GM18507 (cell line): ENCODE measurements around the gene GBF1.
"Not testable (repeated sequence)": the region's sequence is repeated elsewhere in the genome, so short reads cannot be mapped to it uniquely, and the experiment has no call there.

Experiments used
- DNase-seq: peaks from one replicate; pipeline ENCODE4 v3.0.0; 2011; ENCODE audit warnings: low read depth; ENCODE audit not compliant: insufficient read length; ENCODE audit errors: extremely low spot score
- FAIRE-seq: peaks from 2 replicates; lab custom pipeline; 2011; peaks lifted over from hg19 to GRCh38; lab: Jason Lieb, UNC

GBF1 gene

GRCh38 chr10:102297101-102297500 lies 51.8 kb downstream of the GBF1 start:
- no peak for FAIRE-seq
- DNase-seq, result no peak

DNA sequence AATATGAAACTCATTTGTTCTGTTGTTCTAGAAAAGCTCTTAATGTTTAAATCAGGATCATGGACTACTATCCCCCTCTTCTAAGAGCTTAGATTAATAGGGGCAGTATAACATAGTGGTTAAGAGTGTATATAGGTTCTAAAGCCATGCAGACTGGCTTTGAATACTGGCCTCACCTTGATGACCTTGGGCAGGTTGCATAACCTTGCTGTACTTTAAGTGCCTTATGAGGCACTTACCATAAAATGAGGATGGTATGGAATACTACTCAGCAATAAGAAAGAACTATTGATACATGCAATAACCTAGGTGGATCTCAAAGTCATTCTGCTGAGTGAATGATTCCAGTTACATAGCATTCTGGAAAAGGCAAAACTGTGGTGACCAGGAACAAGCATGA lies 53.6 kb downstream of the GBF1 start:
- DNase-seq (no peak), FAIRE-seq (peak; percentile 59)

- no peak for DNase-seq
- FAIRE-seq, result no peak
Measured at GRCh38 chr10:102299873-102300272, 54.5 kb downstream of the GBF1 start.

- DNase-seq, result no peak
- FAIRE-seq, result no peak
Measured at GRCh38 chr10:102300278-102300843, 55.0 kb downstream of the GBF1 start.

DNA sequence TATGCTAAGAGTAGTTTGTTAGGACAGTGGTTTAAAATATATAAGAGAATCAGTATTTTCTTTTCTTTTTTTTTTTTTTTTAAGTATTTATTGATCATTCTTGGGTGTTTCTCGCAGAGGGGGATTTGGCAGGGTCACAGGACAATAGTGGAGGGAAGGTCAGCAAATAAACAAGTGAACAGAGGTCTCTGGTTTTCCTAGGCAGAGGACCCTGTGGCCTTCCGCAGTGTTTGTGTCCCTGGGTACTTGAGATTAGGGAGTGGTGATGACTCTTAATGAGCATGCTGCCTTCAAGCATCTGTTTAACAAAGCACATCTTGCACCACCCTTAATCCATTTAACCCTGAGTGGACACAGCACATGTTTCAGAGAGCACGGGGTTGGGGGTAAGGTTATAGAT lies 55.6 kb downstream of the GBF1 start:
- not testable (repeated sequence) for FAIRE-seq, DNase-seq

GRCh38 chr10:102301332-102301731 lies 56.0 kb downstream of the GBF1 start:
- not testable (repeated sequence) for FAIRE-seq, DNase-seq

DNA sequence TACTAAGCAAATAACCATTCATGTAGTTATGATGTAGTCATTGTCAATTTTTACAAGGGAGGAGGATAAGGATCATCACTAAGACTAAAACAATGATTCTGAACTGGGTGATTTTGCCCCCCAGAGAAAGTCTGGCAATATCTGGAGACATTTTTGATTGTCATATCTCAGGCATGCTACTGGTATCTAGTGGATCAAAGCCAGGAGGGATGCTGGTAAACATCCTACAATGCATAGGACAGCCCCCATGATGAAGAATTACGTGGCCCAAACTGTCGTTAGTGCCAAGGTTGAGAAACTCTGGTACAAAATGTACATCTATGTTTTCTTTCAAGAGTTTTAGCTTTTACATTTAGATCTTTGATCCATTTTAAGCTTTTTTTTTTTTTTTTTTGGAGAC lies 57.3 kb downstream of the GBF1 start:
- DNase-seq, result no peak
- no peak for FAIRE-seq

DNA sequence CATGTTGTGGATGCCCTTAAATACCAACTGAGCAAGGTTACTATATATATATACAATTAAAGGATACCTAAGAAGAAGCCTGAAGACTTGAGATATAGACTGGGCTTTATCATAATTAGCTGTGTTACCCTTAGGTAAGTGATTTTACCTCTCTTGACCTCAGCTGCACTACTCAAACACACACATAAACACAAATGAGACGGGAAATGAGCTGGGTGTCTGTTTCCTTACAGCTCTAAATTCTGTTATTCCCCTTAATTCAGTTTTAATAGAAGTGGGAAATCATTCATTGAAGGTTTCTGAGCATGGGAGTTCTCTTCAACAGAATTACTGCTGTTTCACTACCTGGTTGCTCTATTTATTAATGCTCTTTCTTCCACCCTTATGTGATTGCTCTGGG lies 60.7 kb downstream of the GBF1 start:
- no peak for FAIRE-seq
- DNase-seq, result no peak

DNA sequence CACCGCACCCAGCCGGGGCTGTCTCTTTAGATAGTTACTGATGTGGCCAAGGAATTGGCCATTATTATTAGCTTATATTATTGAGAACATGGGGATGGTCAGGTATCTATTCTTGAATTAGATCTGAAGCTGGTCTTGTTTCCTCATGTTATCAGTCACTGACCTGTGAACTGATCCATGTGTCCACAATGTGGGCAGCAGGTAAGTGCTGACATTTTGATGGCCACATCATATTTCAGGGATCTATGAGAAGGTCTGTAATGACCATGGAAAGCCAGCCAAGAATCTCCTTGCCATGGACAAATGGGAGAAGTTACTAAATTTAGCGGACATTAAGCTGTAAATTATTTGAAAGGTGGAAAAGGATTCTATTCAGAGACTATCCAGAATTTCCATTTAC lies 61.4 kb downstream of the GBF1 start:
- no peak for DNase-seq
- no peak for FAIRE-seq

GRCh38 chr10:102308318-102308717 lies 63.0 kb downstream of the GBF1 start:
- DNase-seq, FAIRE-seq: not testable (repeated sequence)

DNA sequence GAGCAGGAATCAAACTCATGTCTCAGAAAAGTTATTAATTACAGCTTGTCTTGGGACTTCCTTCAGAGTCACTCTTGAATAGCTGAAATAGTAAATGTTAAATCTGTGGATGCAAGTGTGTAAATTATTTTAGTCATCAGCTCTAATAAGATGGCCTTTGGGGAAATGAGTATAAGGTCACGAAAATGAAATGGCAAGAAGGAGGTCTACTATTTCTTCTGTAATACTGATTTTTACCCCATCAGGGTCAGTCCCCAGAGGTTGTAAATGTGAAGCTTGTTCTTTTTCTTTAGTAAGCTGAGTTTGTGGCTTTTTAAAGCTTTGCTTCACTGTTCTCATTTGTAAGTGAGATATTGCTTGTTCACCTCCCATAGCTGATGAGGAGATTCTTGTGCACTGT lies 63.9 kb downstream of the GBF1 start:
- DNase-seq (no peak), FAIRE-seq (peak; percentile 66)

GRCh38 chr10:102309916-102310315 lies 64.6 kb downstream of the GBF1 start:
- DNase-seq (no peak), FAIRE-seq (no peak)

DNA sequence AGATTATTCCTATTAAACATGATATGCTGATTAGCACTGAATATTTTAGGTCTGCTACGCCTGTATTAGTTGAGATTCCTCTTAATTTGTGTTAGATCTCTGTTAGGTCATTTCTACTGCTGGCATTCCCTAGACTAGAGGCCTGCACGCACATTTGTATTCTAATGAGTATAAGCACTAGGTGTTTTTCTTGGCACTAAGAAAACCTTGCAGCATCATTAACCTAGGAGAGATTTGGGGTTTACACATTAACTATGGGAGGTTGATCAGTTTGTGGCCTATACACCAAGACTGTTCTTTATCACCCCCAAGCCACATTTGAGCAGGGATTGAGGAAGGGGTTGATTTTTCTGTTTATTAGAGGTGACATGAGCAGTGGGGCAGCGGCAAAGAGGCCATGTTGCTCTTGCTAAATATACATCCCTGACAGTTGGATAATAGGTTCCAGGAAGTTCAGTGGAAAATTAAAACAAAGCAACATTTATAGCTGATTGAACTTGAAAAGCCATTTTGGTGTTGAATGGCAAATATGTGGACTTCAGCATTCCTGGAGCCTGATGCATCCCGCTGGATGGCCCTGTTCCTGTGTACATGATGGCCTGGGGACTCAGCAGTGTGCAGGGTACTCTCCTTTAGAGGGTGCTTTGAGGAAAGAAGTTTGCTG lies 65.2 kb downstream of the GBF1 start:
- FAIRE-seq, result no peak
- no peak for DNase-seq

- FAIRE-seq (no peak), DNase-seq (no peak)
Measured at GRCh38 chr10:102311025-102311420, 65.7 kb downstream of the GBF1 start.

DNA sequence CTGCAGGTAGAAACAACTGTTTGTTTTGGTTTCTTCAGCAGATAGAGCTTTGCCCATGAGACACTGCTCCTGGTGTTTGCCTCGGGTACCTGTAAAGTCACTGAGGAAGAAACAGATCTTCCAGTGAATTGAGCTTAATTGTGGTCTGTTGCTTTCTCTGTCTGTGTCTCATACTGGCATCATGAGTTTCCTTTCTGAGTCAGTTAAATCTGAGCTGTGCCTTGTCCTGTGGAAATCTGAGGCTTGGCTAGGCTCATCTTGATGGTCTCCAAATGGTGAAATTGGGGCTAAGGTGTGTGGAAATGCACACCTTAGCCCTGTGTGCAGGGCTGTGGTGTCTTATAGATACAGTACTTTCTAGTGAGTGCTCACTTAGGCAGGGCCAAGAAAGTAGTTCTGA lies 67.4 kb downstream of the GBF1 start:
- FAIRE-seq (no peak), DNase-seq (no peak)

DNA sequence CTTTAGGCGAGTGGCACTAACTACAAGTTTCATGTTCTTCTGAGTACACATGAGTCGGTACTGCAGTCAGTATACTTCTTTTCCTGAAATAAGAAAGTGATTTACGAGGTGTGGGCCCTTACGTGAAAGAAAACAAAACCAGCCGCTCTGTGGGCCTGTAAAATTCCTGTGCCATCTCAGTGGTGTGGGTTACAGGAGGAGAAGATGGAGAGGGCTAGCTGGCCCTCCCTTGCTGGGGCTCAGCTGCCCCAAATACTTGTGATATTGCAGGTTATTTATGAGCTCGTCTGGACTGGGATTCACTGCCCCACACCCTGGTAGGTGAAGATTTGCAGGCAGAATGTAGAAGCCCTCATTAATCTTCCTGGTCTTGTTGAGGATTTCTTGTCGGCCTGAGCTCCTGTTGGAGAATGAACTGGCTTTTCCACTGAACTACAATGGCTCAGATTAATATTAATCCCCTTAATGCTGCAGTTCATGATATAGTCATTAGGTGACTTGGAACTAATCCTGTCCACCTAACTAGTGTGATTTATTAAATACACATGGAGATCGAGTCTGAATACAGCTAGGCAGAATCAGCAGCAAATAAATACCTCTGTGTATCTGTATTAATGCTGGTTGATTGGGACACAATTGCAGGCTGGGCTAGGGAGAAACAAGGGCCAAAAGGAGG lies 68.0 kb downstream of the GBF1 start:
- no peak for FAIRE-seq
- DNase-seq, result no peak

DNA sequence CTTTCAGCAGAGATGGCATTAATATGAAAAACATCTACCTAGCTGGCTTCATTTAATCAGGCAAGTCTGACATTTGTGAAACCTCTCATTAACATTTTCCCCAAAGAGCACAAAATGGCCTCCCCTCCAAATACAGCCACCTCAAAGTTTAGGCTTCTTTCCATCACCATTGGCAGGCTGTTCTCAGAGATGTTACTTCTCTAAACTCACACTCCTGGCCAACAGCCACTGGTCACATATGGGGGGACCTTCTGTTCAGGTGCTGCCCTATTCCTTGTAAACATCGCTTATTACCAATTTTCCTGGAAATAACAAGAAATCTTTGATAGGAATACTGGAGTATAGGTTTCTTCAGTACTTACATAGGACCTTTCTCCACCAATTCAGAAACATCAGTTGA lies 69.5 kb downstream of the GBF1 start:
- DNase-seq (no peak), FAIRE-seq (no peak)

- DNase-seq, result no peak
- FAIRE-seq, result no peak
Measured at GRCh38 chr10:102316421-102316820, 71.1 kb downstream of the GBF1 start.

DNA sequence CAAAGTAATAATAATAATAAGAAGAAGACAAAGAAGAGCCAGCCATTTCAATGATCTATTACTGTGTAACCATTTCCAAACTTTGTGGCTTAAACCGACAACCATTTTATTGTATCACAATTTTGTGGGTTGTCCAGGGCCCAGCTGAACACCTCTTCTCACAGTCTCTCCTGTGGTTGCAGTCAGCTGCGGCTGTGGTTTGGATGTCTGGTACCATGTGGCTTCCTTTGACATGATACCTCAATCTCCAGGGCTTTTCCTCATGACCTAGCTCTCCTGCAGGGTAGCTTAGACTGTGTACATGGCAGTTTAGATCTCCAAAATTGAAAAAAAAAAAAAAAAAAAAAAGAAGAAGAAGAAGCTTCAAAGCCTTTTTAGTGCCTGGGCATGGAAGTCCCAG lies 77.6 kb downstream of the GBF1 start:
- FAIRE-seq, result peak; percentile 53
- DNase-seq, result no peak

DNA sequence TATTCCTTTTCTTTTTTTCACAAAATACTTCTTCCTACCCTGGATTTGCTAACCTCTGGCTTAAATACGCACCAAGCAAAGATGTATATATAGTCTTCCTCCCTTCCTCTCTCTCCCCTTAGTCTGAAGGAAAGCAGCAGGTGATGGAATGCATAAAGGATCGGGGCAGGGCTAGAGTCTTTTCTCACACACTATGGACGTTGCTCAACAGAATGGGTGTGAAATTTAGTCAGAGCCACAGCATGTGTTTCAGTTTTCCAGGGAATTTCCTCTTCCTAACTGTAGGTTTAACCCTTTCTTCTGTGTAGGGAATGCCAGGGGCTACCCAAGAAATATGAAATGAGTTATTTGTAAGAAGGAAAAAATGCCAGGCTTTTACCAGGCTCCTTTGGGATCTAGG lies 78.7 kb downstream of the GBF1 start:
- DNase-seq (no peak), FAIRE-seq (no peak)

DNA sequence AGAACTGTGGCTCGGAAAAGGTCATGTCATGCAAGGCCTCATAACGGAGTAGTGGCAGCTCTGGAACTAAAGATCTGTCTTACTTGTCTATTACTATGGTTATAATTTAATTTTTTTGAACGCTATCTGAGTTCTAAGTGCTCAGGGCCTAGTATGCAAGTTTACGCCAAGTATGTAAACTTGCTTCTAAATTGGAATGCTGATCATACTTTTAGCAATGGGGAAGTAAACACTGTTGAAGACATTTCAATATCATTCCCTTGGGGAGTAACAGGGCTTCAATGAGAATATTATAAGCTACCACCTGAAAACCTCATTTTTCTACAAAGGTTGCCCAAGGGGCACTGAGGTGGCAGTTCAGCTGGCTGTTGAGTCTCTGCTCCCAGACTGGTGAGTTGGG lies 80.7 kb downstream of the GBF1 start:
- FAIRE-seq (no peak), DNase-seq (no peak)
